GM21367 (cell line): Measurements from ENCODE around the gene URI1.

Source experiments
- ATAC-seq: cut with Tn5 transposase; IDR thresholded peaks from one replicate; pipeline ENCODE4 v1.9.1; 2021; ENCODE audit not compliant: unreplicated experiment

URI1 gene

DNA sequence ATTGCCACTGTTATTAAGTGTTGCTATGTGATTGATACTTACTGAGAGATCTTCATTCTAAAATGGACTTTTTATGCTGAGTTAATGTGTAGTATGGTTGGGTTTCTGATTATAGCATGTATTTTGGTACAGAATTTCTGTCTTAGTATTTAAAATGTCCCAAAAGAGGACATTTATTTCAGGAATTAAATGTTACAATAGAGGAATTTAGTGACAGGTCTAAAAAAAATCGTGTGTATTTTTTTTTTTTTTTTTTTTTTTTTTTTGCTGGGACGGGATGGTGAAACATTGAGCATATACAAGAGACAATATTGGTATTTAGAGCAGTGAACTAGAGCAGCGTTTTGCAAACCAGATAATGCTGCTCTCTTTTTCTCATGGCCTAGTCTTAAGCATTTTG, 27.9 kb downstream of the URI1 start:
- ATAC-seq, result no peak

GRCh38 chr19:29971002-29971401, 29.0 kb downstream of the URI1 start:
- no peak for ATAC-seq

DNA sequence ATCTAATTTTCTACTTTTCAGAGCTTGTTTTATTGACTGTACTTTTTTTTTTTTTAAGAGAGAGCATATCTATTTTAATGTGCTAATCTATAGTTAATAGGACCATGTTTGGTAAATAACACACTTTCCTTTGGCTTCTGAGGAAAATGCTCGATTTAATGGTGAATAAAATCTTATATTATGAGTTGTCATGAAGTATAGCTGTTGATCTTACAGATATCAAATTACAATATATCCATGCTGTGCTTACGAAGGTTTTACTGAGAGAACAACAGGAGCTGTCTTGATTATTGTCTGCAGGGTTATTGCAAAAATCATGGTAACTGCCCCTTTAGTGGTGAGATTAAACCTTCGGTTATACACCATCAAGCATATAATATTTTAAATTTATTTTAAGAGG, 29.6 kb downstream of the URI1 start:
- ATAC-seq, result no peak

- no peak for ATAC-seq
Observed at GRCh38 chr19:29974701-29975100, 32.7 kb downstream of the URI1 start.

DNA sequence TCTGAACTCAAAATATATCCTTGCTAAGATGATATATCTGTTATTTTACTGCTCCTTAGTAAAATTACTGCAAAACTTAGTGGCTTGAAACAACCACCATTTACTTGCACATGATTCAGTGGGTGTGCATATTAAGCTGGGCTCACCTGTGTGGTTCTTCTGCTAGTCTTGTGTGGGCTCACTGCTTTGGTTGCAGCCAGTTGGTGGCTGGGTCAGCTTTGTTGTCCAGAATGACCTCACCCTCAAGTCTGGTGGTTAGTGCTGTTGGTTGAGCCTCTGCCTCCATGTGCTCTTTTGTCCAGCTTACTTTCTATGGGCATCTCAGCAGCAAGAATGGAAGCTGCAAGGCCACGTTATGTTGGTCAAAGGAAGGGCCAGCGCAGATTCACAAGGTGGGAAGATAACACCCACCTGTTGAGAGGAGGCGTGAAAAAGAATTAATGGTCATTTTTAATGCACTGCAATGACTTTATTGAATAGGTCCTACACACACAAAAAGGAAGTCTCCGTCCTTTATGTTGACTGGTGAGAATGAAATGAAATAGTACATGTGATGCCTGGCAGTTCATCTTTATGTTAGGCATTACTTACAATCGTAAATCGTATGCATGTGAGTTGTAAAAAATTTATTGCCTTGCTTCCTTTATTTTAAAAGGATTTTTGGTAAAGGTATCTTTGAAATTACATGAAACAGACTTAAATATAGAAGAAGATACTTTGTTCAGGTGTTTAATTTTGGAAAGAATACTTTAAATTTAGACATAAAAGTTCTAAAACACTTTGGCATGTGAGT, 34.3 kb downstream of the URI1 start:
- ATAC-seq, result no peak

- no peak for ATAC-seq
Observed at GRCh38 chr19:29978080-29978479, 36.0 kb downstream of the URI1 start.

DNA sequence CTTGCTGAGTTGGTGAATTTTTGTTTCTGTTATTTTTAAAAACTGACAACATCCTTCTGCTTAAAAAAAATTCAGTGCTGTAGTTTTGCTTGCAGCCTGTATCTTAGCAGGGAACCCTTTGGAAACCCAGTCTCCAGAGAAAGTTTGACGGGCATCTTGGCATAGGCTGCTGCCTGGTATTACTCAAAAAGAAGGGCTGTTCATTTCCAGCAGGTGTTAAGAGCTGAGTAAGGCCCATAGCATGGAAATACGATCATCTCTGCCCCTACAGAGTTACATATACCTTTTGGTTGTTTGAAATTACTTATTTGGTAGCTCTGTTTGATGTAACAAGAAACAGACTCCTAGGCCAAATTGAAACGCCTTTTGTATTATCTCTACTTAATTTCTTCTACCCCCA, 41.5 kb downstream of the URI1 start:
- no peak for ATAC-seq

DNA sequence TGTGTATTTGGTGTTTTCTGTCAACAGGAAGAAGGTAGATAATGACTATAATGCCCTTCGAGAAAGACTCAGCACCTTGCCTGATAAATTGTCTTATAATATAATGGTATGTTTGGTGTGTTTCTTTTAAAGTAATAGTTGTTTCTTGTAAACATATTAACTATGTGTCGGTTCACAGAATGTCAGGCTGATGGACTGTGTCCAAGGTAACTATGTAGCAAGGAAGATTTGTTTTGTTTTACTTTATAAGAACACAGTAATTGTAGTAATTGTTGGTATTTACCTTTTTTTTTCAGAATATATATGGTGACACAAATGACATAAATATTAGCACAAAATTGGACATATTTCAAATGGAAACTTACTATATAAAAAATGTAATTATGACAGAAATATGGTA, 43.2 kb downstream of the URI1 start:
- no peak for ATAC-seq

DNA sequence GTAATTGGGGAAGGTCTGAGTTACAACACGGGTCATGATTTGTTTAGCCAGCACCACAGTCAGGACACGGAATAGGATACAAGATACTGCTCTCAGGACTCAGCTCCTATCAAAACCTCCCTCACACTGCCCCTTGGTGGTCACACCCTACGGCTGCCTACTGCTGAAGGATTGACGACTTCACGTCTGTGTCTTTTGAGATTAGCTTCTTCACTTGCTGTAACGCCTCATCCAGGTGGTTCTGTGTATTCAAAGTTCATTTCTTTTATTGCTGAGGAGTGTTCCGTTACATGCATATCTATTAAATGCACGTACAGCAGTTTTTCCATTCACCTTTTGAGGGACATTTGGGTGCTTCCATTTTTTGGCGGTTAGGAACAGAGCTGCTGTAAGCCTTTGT, 46.3 kb downstream of the URI1 start:
- no peak for ATAC-seq

DNA sequence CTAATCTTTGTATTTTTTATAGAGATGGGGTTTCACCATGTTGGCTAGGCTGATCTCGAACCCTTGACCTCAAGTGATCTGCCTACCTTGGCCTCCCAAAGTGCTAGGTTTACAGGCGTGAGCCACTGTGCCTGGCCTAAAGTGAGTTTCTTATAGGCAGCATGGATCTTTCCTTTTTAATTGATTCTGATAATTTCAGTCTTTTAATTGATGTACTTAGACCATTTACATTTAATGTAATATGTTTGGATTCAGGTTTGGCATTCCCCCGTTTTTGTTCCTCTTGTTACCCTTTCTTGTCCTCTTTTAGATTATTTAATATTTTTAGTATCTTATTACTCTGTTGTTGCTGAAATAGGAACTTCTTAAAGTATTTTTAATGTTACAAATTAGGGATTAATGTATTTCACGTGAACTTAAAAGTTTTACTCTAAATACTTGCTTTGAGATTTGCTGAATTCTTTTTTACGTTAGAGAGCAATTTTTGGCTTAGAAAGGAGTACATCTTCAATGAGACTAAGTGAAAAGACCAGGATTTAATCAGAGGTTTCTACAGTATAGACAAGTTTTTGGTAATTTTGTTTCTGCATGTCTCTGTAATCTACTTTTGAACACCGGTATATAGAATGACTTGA, 50.3 kb downstream of the URI1 start:
- ATAC-seq, result no peak

GRCh38 chr19:29999490-29999889, 57.5 kb downstream of the URI1 start:
- ATAC-seq, result no peak

DNA sequence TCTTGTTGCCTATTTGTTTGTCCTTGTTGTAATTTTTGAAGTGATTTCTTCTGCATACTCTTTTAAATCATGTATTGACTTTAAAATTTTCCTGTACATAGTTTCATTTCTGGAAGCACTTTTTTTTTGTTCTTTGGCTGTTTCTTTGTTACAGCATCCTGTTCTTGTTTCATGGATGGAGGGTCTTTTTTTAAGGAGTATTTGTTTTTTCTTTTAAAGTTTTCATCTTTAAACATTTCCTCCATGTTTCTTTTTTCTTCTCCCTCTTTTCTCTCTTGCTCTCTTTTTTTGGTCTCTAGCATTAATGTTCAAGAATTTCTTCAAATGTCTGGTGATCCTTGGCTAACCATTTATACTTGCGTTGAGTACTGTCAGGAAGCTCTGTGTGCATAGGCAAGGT, 58.8 kb downstream of the URI1 start:
- no peak for ATAC-seq

DNA sequence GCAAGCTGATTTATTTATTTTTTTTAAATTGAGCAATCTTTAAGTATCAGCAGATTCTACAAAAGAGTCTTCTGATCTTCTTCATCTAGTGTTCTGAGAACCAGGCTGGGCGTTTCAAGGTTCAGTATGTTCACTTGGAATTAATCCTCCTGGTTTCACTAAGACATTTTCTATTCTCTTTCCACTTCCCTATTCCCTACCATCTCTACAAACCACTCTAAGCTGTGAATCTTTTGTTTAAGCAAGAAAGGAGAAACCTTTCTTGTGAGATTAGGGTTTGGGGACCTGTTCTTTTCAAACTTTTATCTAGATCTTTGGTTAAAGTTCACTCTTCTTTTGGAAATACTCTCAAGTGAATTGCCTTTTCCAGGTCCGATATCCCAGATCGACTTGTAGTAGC, 59.3 kb downstream of the URI1 start:
- ATAC-seq, result no peak

DNA sequence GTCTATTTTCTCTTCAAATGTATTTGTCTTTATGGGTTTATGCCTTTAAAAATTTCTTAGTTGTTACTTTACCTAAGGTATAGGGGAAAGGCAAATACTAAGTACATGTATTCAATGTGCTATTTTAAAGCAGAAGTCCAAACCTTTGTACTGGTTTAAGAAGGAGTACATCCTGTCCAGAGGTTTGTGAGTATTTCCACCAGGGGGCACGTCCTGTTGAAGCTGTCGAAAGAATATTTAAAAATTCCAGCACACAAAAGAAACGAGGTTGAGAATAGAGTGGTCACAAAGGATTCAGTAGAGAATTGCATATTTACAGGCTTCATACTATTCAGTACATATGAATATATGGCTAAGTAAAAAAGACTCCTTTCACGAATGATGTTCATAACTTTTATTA, 59.8 kb downstream of the URI1 start:
- ATAC-seq, result no peak

DNA sequence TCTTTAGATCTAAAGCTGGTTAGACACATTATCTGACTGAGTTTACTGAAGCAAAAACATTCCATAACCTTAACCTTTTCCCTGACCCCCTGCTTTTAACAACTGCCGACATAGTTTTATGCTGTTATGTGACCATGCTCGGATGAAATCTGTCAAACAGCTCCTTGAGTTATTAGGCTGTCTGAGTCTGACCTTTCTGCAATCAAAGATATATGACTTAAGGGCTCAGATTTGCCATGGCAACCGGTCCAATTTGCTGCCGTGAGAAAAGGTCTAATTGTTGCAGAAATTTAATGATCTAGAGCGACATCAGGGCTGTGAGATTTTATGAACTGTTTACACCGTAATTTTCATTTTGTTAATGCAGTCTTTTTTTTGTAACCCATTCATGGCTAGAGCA, 61.8 kb downstream of the URI1 start:
- no peak for ATAC-seq

GRCh38 chr19:30004403-30004802, 62.4 kb downstream of the URI1 start:
- ATAC-seq, result no peak

GRCh38 chr19:30006207-30006606, 64.2 kb downstream of the URI1 start:
- no peak for ATAC-seq

DNA sequence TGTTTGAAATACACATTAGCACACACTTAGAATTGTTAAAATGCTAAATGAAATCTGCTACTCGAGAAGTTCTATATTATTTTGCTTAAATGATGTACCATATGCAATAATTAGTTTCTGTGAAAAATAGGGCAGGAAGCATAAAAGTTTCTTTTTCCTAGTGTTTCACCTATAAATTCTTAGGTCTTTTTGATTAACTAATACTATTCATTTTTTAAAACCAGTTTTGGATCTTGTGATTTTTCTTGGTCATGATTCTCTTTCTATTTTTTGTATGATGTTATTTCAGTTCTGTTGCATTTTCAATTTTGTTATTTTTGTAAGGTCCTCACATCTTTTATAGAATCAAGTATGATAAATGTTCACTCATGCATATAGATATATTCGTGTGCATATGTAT, 66.1 kb downstream of the URI1 start:
- ATAC-seq, result no peak

DNA sequence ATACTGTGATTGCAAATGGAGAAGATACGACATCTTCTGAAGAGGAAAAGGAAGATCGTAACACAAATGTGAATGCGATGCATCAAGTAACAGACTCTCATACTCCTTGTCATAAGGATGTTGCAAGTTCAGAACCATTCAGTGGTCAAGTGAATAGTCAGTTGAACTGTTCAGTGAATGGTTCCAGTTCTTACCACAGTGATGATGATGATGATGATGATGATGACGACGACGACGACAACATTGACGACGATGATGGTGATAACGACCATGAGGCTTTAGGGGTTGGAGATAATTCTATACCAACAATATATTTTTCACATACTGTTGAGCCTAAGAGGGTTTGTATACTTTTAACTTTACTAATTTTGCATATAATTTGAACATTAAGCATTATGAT, 67.0 kb downstream of the URI1 start:
- ATAC-seq, result no peak

DNA sequence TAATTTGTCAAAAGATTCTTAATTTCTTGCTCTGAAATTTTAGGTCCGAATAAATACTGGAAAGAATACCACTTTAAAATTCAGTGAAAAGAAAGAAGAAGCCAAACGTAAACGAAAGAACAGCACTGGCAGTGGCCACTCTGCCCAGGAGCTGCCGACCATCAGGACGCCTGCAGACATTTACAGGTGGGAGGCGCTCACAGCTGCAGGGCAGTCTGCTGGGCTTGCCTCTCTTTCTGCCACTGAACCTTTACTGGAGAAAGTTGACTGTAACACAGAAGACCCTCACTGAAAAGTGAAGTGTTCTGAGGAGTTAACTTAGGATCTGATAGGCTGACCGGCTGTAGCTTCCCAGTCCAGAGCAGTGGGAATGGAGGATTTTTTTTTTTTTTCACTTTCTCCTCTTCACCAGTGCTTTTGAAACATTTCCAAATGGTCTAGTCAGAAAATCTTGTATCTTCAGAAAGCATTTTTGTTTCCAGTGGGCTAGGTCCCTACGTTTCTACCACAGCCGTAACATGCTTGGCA, 69.1 kb downstream of the URI1 start:
- ATAC-seq, result no peak

DNA sequence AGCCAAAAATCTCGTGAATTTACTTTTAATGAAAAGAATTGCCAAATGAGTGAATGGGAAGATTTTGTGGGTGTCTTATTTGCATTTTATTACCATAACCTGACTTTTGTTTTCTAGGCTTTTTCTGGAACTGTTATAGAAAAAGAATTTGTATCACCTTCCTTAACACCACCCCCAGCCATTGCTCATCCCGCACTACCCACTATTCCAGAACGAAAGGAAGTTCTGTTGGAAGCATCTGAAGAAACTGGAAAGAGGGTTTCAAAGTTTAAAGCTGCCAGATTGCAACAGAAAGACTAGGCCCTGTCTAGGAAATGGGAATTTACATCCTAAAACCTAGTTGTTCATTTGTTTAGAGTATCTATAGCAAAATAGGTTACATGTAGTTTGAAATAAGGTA, 72.7 kb downstream of the URI1 start:
- no peak for ATAC-seq

- no peak for ATAC-seq
Observed at GRCh38 chr19:30017172-30017571, 75.1 kb downstream of the URI1 start.

DNA sequence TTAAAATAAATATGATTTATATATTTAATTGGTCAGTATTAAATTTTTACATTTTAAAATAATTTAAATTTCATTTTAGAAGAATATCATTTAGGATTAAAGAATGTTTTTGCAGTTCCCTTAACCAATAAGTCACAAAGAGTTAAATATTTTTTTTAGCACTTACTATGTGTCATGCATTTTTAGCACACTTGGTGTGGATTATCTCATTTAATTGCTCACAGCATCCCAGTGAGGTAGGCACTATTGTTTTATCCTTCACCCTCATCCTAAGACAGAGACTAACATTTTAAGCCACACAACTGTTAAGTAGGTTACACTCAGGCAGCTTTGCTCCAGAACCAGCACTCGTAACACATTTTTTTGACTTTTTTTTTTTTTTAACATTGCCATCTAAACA, 78.2 kb downstream of the URI1 start:
- ATAC-seq, result no peak
